Heart left ventricle (tissue), 13 donors: Measurements from ENCODE around the gene GZMM.

Experiments
- POLR2A ChIP-seq, 2 donors: fragments of 450-650 bp; IDR thresholded peaks; one replicate each; pipeline ENCODE4 v1.6.1; 2017; ENCODE audit warnings: antibody characterized with exemption in 2 of 2, mild to moderate bottlenecking in 2 of 2, moderate library complexity in 2 of 2
- TF ChIP-seq, protein P1 (sequence below), 12 donors: fragments of 200-600 bp; sonication (generic) in 4 of 12; IDR thresholded peaks; one replicate each; pipeline versions ENCODE4 v1.5.0 to v1.8.0; 2018 to 2022; ENCODE audit warnings: antibody characterized with exemption in 12 of 12, mild to moderate bottlenecking in 5 of 12
- donor health status: ischemic (EF 13 %, LVEDD 7.1; RV severe dilation, severe dysfunction).
- donor health status: DM: no; HTN: yes; CAD: no.
- donor health status: DM: no; HTN: no; CAD: no.
- donor health status: ischemic (EF 25% LVEDD 6.9; RV normal size, moderate dysfunction).
- donor health status: ischemic (EF 25% LVEDD 5.7; RV mildly dilated, moderate dysfunction).
- donor health status: ischemic (EF 35%, LVEDD 5.7; RV mildly dilated, moderate dysfunction).
- donor health status: nonischemic (EF 11% LVEDD 7.7; RV severe dilation, severe dysfunction).
- donor health status: DM: yes; HTN: yes; CAD: no.
- donor health status: PGD.
- donor health status: ischemic (EF 29% LVEDD 5.4; RV normal size, mild dysfunction).
- donor health status: nonischemic (EF 23%, LVEDD 6.1; RV moderate dilation, normal function).

DNA sequence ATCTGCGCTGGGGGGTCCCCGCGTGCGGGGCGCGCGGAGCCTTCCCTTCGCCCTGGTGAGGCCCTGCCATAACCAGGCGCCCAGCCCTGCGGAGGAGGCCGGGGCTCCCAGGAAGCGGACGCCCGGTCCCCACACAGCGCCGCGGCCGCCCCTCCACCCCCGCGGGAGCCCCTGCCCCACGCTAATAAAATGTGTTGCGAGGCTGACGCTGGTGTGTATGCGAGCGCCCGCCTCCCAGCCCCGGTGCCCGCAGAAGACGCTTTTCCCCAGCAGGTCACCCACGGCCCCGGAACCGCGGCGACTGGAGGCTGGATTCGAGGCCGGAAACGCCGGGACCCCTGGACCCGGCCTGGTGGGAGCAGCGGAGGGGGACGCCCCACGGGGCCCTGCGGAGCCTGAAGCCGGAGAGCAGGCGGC, 24.4 kb upstream of the GZMM start:
- TF ChIP-seq, protein P1, sequence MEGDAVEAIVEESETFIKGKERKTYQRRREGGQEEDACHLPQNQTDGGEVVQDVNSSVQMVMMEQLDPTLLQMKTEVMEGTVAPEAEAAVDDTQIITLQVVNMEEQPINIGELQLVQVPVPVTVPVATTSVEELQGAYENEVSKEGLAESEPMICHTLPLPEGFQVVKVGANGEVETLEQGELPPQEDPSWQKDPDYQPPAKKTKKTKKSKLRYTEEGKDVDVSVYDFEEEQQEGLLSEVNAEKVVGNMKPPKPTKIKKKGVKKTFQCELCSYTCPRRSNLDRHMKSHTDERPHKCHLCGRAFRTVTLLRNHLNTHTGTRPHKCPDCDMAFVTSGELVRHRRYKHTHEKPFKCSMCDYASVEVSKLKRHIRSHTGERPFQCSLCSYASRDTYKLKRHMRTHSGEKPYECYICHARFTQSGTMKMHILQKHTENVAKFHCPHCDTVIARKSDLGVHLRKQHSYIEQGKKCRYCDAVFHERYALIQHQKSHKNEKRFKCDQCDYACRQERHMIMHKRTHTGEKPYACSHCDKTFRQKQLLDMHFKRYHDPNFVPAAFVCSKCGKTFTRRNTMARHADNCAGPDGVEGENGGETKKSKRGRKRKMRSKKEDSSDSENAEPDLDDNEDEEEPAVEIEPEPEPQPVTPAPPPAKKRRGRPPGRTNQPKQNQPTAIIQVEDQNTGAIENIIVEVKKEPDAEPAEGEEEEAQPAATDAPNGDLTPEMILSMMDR (IDR thresholded peaks at IDR 0.05) = no peak
- no peak for TF ChIP-seq POLR2A (IDR thresholded peaks at IDR 0.05)
